ENCODE measurements around the gene TMEM30A.

TMEM30A gene

DNA sequence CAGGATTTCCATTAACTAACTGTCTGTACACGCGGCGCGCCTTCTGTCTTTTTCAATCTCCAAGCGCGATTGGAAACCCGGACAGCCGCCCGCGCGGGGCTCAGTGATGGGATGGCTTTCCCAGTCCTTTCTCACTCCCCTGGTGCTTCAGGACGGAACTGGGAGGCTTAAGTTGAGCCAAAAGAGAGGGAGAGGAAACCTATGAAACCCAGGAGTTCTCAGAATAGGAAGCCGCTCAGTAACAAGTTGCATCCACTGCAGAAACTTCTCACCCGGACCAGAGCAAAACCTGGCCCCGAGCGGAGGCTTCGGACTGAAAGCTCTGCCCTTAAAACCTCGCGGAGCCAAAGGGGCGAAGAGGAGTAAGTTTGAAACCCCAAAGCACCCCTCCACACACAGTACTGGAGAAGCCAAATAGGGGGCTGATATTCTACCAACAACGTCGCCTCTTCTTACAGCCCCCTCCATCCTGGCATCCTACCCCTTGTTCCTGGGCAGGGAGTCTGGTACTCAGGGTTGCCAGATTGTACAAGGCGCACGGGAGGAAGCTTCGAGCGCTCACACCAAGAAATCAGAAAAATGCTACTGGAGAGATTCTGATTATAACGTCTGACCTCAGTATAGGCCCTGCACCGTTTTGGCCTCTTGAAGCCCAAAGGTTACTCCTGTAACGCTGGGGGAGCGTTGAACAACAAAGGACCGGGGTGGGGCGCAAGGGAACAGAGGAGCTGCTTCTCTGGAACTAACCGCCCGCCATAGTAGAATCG lies 77.8 kb downstream of the TMEM30A start:
- no peak for DNase-seq (ENCODE audit: low read depth)
- TF ChIP-seq, protein P1, sequence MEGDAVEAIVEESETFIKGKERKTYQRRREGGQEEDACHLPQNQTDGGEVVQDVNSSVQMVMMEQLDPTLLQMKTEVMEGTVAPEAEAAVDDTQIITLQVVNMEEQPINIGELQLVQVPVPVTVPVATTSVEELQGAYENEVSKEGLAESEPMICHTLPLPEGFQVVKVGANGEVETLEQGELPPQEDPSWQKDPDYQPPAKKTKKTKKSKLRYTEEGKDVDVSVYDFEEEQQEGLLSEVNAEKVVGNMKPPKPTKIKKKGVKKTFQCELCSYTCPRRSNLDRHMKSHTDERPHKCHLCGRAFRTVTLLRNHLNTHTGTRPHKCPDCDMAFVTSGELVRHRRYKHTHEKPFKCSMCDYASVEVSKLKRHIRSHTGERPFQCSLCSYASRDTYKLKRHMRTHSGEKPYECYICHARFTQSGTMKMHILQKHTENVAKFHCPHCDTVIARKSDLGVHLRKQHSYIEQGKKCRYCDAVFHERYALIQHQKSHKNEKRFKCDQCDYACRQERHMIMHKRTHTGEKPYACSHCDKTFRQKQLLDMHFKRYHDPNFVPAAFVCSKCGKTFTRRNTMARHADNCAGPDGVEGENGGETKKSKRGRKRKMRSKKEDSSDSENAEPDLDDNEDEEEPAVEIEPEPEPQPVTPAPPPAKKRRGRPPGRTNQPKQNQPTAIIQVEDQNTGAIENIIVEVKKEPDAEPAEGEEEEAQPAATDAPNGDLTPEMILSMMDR (conservative IDR thresholded peaks at IDR 0.05; ENCODE audit: low read depth, low read length): no peak
- peak overlapping the region; percentile 54 for H3K4me3 ChIP-seq (ENCODE audit: low read length)

GRCh38 chr6:75205776-75206575 lies 78.6 kb downstream of the TMEM30A start, which contains the start of gene COL12A1:
Gene COL12A1 (minus strand): TSS chr6:75206053. CDS start chr6:75202792, 3,261 bp downstream.
- peak; percentile 54 for DNase-seq (ENCODE audit: low read depth)
- TF ChIP-seq, protein P1 (conservative IDR thresholded peaks at IDR 0.05; ENCODE audit: low read depth, low read length): no peak
- peak within 1 kb of the TSS; percentile 54 for H3K4me3 ChIP-seq (ENCODE audit: low read length)

DNA sequence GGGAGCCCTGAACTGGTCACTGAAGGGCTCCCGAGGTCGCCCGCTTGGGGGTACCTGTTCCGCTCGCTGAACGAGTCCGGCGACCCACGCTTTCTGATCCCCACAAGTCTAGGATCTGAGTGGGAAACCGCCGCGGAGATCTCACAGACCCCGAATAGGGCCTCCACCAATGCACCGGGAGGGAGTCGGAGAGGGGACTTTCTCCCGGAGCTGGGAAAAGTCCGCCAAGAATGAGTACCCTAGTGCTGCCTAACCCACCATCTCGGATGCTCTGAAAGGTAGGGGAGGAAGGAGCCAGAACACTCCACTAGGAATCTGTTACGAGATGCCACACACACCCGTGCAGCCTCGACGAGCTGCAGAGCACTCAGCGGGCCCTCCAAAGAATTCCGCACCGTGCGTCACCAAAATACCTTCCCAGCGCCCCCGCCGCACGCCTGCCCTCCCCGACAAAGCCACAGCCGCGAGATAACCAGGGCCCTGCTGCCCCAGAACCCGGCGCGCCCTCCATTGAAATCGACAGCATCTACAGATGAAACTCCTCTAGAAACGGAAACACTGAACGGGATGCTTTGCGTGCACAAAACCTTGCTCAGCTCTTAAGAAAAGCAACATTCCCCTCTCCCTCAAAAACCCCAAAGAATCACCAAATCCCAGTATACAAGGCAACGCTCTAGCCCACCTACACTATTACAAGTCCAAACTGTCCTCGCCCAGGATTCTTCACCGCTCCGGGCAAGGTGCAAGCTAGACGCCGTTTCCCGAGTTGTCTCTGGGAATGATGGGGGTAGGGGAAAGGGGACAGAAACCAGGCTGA lies 79.4 kb downstream of the TMEM30A start:
- TF ChIP-seq, protein P1 (conservative IDR thresholded peaks at IDR 0.05; ENCODE audit: low read depth, low read length): no peak
- no peak for DNase-seq (ENCODE audit: low read depth)
- H3K4me3 ChIP-seq (ENCODE audit: low read length): peak overlapping the region; percentile 54

DNA sequence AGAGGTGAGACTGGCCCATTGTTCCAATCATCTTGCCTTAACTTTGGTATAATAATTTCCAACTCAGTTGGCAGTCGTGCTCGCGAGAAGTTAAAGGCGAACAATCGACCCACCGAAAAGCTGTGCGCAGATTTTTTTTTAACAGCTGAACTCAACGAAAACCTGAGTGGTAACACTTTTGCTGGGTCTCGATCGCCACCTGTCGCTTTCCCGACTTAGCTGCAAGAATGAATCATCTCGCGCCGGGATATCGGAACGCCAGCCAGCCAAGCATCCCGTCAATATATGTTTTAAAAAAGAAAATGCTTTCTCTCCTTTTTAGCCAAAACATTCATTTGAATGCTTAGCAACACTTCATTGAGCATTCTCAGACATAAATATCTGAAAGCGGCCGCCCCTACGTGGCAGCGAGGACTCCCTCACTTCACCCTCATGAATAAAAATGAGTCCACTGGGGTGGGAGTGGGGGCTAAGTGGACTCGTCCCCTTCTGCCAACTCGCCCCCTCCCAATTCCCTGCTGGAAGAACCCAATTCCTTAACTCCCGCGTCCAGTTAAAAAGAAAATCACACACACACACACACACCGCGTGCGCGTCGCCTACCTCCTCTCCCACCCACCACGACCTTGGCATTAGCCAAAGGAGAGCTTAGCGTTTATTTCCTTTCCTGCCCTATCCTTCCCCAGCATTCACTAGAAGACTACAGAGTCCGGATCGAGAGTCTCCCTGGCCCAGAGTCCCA lies 80.2 kb downstream of the TMEM30A start:
- TF ChIP-seq, protein P1 (conservative IDR thresholded peaks at IDR 0.05; ENCODE audit: low read depth, low read length): peak; percentile 85
- H3K4me3 ChIP-seq (ENCODE audit: low read length): peak overlapping the region; percentile 54
- DNase-seq (ENCODE audit: low read depth): peak; percentile 58

GRCh38 chr6:75203721-75204120 lies 80.9 kb downstream of the TMEM30A start:
- TF ChIP-seq, protein P1 (conservative IDR thresholded peaks at IDR 0.05; ENCODE audit: low read depth, low read length): no peak
- DNase-seq (ENCODE audit: low read depth): no peak
- no peak overlapping the region for H3K4me3 ChIP-seq (ENCODE audit: low read length)

Data from retinal pigment epithelial cell (primary cell).